Calu3 (cell line): ENCODE results near the gene SIRPA. TPM values are rescaled to one million over a fixed set of nuclear protein-coding genes. Genes with fewer than 3 reads are reported as not detected.

Experiments
- BruUV-seq: library from RNA; stranded (reverse); fragments of 400-500 nt; replicated peaks from 2 replicates; lab custom pipeline; 2021; lab: Mats Ljungman, UMichigan
- CTCF ChIA-PET: fragments of 300-600 bp; sonication (Branson Sonifier 250); formaldehyde crosslinking; loops from one replicate; lab custom pipeline; 2022; ENCODE audit warnings: antibody characterized with exemption; lab: Charles Lee
- DNase-seq: peaks from one replicate; pipeline ENCODE4 v3.0.0; 2022
- H3K27ac Mint-ChIP-seq: one replicate; pipeline ENCODE4 v1.8.0; 2022; ENCODE audit warnings: mixed read lengths; ENCODE audit not compliant: unreplicated experiment
- H3K27me3 Mint-ChIP-seq: one replicate; pipeline ENCODE4 v1.8.0; 2022; ENCODE audit warnings: mixed read lengths; ENCODE audit not compliant: unreplicated experiment
- H3K36me3 Mint-ChIP-seq: one replicate; pipeline ENCODE4 v1.8.0; 2022; ENCODE audit warnings: mild to moderate bottlenecking, moderate library complexity, mixed read lengths; ENCODE audit not compliant: insufficient read depth, unreplicated experiment
- H3K4me1 Mint-ChIP-seq: one replicate; pipeline ENCODE4 v1.8.0; 2022; ENCODE audit warnings: mild to moderate bottlenecking, low read depth, mixed read lengths; ENCODE audit not compliant: unreplicated experiment
- H3K4me3 Mint-ChIP-seq: one replicate; pipeline ENCODE4 v1.8.0; 2022; ENCODE audit warnings: mild to moderate bottlenecking, low read depth, moderate library complexity, mixed read lengths; ENCODE audit not compliant: unreplicated experiment
- H3K9me3 Mint-ChIP-seq: one replicate; pipeline ENCODE4 v1.8.0; 2022; ENCODE audit warnings: low read depth, mixed read lengths; ENCODE audit not compliant: unreplicated experiment
- CTCF ChIP-seq: fragments of 200-600 bp; IDR thresholded peaks from one replicate; pipeline ENCODE4 v1.8.0; 2022; ENCODE audit warnings: antibody characterized with exemption; ENCODE audit not compliant: unreplicated experiment
- intact Hi-C: fragments of 100-400 bp; cut with micrococcal nuclease; formaldehyde crosslinking; loops from one replicate; pipeline ENCODE4 v1.10.0; 2022; ENCODE audit not compliant: unreplicated experiment
- total RNA-seq: library from RNA; stranded (reverse); gene quantifications from 2 replicates; pipeline ENCODE4 v1.2.3, GENCODE V29; 2022

Gene SIRPA
- total RNA-seq, 1 experiment from 2014 or later, result 24.0 TPM

GRCh38 chr20:1906361-1907051 is 11.3 kb downstream of the SIRPA start:
- no peak overlapping the region for H3K4me3 Mint-ChIP-seq
- H3K27me3 Mint-ChIP-seq, result no peaks in the 10 kb centered on the region
- intact Hi-C loops, result no loop called here
- no TSS peak for BruUV-seq
- no peak for DNase-seq
- H3K27ac Mint-ChIP-seq, result peak overlapping the region; percentile 15
- no peaks in the 10 kb centered on the region for H3K9me3 Mint-ChIP-seq
- no peaks in the 10 kb centered on the region for H3K36me3 Mint-ChIP-seq
- CTCF ChIA-PET, result no interaction called here
- no peak for TF ChIP-seq CTCF
- H3K4me1 Mint-ChIP-seq, result peaks cover 28% of the 10 kb centered on the region

GRCh38 chr20:1907586-1907985 is 12.4 kb downstream of the SIRPA start:
- peaks cover 5% of the 10 kb centered on the region for H3K36me3 Mint-ChIP-seq
- BruUV-seq, result no TSS peak
- CTCF ChIA-PET, result interaction anchor here (0.5 kb wide), 1 partner anchor 25 kb away, joined by 3 read pairs; no protein-coding TSS in a partner anchor
- TF ChIP-seq CTCF, result no peak
- intact Hi-C loops, result no loop called here
- no peaks in the 10 kb centered on the region for H3K9me3 Mint-ChIP-seq
- no peak for DNase-seq
- peaks cover 28% of the 10 kb centered on the region for H3K4me1 Mint-ChIP-seq
- H3K27me3 Mint-ChIP-seq, result no peaks in the 10 kb centered on the region
- H3K4me3 Mint-ChIP-seq, result no peak overlapping the region
- H3K27ac Mint-ChIP-seq, result no peak overlapping the region

- Mint-ChIP-seq H3K4me1 (peaks cover 28% of the 10 kb centered on the region), H3K27me3 (no peaks in the 10 kb centered on the region), H3K4me3 (no peak overlapping the region), H3K9me3 (no peaks in the 10 kb centered on the region), H3K36me3 (peaks cover 5% of the 10 kb centered on the region), H3K27ac (no peak overlapping the region)
- CTCF ChIA-PET, result no interaction called here
- no peak for TF ChIP-seq CTCF
- no TSS peak for BruUV-seq
- intact Hi-C loops, result no loop called here
- no peak for DNase-seq
These were observed 13.0 kb downstream of the SIRPA start for GRCh38 chr20:1908191-1908590.

GRCh38 chr20:1909097-1909496 is 13.9 kb downstream of the SIRPA start:
- no TSS peak for BruUV-seq
- peaks cover 5% of the 10 kb centered on the region for H3K36me3 Mint-ChIP-seq
- no peaks in the 10 kb centered on the region for H3K9me3 Mint-ChIP-seq
- H3K4me1 Mint-ChIP-seq, result peaks cover 28% of the 10 kb centered on the region
- CTCF ChIA-PET, result no interaction called here
- H3K4me3 Mint-ChIP-seq, result no peak overlapping the region
- DNase-seq, result no peak
- TF ChIP-seq CTCF, result no peak
- intact Hi-C loops, result no loop called here
- H3K27me3 Mint-ChIP-seq, result no peaks in the 10 kb centered on the region
- no peak overlapping the region for H3K27ac Mint-ChIP-seq
